Cortex of kidney (tissue), 1 donor: ENCODE measurements around the gene DMXL2.
A peak's percentile ranks its signal among the peaks of the same experiment; 100 is the strongest.
"Not testable (repeated sequence)": the region's sequence is repeated elsewhere in the genome, so short reads cannot be mapped to it uniquely, and the experiment has no call there.

Experiments used
- DNase-seq: peaks from one replicate; lab custom pipeline; 2025; lab: John Stamatoyannopoulos, UW

DMXL2 gene

DNA sequence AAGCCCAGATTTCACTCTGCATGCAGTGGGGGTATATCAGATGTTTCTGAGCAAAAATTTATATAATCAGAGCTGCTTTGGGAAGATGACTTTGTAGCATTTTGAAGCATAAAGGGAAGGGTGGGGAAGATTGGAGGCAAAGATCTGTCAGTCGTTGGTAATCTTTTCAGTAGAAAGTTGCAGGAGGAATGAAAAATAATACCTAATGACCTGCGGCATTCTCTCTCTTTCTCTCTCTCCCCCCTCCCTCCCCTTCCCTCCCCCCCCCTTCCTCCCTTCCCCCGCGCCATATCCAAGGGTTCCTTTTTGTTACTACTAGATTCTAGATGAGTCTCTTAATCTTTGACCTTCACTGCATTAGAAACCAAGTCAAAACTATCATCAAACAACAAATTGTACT lies 1.5 kb upstream of the DMXL2 start:
- no peak for DNase-seq

DNA sequence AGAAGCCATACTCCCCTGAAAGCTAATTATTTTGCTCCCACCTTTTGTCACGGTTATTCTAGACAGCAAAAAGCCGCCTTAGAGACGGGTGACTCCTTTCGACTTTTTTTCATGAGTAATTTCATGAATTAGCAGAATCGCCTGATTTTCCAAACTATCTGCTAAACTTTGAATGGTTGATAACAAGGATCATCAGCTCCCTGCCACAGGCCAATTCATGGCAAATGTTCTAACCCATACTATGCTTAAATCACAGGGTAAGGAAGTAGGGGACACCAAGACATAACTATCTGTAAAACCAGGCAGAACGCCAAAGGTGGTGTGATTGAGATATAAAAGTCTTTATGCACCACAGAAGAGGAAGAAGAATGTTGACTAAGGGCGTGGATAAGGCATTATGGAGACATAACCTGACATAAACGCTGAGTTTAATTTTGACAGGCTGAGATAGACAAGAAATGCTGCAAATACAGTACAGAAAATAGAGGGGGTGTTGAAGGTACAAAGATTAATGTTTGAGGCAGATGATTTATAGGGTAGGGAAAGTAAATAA lies 891 bp upstream of the DMXL2 start:
- DNase-seq = no peak

DNA sequence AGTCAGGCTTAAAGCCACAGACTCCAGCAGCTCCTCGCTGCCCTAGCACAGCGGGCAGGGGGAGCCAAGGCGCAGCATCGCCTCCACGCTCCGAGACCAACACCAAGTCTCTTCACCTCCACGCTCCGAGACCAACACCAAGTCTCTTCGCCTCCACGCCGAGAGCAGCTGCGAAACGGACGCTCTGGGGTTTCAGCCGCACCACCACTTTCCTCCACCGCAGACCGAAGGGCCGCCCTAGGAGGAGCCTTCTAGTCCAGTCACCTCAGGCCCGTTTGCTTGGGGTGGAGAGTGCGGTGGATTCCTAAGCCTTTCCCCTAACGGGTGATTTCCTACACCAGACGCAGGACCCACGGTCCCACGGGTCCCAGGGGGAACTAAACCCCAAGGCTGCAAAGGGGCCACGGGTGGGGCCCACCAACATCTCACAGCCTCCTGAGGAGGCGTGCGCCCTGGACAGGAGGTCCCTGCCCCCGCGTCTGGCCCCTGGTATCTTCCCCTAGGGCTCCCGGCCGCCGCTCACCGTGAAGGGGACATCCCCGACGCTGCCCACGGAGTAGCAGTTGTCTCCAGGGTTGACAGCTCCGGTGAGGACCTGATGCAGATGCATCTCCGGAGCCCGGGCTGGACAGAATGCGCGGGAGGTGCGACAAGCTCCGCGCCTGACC lies 501 bp downstream of the DMXL2 start:
- DNase-seq = peak; percentile 66

DNA sequence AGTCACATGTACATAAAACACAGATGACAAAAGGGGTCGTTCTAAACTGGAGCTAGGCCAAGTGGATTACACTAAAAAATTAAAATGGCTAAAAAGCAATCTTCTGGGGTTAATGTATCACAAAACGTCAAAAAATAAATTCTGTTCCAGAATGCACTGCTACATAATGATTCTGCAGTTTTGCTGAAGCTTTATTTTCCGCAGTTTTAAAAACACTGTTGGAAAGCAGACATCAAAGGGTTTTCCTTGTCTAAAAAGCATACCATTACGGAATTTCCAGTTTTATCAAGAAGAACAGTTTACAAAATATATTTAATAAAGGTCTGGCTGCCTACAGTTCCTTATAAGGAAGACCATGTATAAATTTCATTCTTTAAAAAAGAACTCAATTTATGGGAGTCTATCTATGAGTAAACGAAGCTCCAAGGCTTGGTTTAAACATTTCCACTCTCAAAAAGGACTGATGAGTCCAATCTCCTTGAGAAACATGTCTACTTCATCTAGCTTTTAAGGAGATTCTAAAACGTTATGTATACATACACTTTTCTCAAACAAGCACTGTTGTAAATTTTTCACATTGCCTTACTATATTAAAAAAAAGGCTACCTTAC lies 1.3 kb downstream of the DMXL2 start:
- DNase-seq = no peak

DNA sequence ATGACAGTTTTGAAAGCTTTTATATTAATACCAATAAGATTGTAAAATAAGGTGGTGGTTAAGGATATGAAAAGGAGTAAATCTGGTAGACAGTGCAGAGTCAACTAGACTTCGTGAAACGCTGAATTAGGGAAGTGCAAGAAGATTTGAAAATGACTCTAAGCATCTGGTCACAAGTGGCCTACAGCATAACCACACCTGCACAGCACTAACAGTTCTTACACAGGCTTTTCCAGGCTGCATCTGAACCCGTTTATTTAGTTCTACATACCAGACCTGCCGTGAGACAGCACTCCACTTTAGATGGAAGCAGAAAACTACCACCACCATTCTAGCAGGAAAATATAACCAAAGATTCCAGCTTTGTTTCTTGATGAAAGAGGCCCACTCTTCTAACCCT lies 1.9 kb downstream of the DMXL2 start:
- no peak for DNase-seq

DNA sequence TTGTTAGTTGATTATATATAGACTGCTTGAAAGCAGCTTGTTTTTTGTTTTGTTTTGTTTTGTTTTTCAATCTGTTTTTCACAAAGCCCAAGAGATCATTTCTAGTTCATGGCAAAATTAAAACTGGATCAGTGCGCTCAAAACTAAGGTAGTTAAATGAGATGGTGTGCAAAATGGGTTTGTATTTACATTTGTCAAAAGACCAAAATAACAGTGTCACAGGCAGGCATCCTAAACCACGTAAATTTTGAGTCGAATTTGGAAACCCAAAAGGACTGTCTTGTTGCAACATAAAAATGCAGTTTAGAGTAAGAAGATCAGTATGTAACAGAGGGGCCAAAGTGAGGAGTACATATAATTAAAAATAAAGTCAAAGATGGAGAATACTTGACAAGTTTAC lies 2.4 kb downstream of the DMXL2 start:
- no peak for DNase-seq

DNA sequence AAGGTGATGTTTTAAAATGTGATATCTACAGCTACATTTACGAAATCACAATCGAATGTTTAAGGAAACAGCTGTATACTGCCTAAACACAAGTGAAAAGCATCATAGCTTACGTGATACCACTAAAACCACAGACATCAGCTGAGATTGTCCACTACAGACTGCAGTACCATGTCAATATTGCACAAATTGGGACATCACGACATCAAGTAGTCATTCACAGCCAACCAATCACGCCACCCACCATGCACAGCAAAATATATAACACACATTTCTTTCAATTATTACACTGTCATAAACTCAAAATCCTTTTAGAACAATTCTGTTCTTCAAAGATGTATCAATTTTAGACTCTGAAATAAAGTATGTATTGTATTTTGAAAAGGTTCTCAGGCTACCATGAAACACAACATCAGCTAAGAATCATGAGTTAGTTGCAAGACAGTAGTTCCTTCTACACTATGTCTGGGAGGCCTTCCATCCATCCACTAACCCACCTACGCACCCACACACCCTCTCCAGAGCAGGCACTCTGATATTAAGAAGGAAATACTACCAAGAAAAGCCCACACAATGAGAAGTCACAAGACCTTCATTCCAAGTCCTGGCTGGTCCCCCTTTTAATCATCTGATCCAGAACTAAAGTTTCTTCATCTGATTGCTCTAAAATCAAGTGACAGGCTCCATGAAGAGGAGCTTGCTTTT lies 3.1 kb downstream of the DMXL2 start:
- no peak for DNase-seq

DNA sequence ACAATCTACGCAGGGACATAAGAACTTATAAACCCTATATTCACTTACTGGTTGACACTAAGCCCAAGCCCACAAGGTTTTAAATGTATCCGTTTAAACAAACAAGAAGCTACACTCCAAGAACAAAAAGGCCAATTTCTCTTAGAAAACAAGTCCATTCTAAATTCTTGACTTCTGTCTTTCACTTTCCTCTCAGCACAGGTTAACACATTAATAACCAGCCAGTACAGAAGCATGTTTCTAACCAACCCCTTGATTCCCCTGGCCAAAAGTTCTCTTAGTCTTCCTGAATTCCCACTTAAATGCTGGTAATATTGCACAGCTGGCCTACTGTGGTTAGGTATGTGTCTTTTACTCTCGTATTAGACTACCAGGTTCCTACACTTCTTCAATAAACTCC lies 4.7 kb downstream of the DMXL2 start:
- DNase-seq = no peak

DNA sequence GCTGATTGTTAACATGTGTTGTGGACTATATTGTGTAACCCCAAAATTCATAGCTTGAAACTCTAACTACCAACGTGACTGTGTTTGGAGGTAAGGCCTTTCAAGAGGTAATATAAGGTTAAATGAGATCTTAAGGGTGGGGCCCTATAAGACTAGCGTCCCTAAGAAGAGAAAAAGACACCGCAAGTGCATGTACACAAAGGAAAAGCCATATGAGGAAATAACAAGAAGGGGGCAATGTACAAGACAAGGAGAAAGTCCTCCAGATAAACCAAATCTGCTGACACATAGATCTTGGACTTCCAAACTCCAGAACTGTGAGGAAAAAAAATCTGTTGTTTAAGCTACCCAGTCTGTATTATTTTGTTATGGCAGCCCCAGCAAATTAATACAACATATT lies 8.6 kb downstream of the DMXL2 start:
- DNase-seq = no peak

DNA sequence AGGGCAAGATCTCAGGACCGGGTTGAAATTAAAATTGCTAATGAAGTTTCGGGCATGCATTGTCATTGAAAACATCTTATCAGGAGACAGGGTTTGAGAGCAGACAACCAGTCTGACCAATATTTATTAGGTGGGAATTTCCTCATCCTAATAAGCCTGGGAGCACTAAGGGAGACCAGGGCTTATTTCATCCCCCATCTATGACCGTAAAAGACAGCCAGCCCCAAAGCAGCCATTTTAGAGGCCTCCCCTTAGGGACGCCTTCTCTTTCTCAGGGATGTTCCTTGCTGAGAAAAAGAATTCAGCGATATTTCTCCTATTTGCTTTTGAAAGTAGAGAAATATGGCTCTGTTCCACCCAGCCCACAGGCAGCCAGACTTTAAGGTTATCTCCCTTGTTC lies 9.9 kb downstream of the DMXL2 start:
- DNase-seq = not testable (repeated sequence)

DNA sequence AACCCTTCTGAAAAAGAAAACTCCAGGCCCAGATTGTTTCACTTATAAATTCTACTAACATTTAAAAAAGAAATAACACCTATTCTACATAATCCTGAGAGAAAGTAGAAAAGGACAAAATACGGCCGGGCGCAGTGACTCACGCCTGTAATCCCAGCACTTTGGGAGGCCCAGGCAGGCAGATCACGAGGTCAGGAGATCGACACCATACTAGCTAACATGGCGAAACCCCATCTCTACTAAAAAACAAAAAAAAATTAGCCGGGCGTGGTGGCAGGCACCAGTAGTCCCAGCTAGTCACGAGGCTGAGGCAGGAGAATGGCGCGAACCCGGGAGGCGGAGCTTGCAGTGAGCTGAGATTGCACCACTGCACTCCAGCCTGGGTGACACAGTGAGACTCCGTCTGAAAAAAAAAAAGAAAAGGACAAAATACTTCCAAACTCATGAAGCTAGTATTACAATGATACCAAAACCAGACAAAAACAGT lies 19.1 kb downstream of the DMXL2 start:
- not testable (repeated sequence) for DNase-seq

DNA sequence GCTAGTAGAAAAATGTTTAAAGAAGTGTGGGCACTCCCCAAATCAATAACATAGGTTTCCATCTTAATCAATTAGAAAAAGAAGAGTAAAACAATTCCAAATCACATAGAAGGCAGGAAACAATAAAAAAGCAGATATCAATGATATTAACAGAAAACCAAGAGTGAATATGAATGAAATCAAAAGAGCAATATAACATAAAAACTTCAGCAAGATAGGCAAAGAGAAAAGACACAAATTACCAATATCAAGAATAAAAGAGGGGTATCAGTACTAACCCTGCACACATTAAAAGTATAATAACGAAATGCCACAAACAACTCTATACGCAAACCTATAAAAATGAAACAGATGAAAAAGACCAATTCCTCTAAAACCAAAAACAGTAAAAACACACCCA lies 19.6 kb downstream of the DMXL2 start:
- DNase-seq = no peak

DNA sequence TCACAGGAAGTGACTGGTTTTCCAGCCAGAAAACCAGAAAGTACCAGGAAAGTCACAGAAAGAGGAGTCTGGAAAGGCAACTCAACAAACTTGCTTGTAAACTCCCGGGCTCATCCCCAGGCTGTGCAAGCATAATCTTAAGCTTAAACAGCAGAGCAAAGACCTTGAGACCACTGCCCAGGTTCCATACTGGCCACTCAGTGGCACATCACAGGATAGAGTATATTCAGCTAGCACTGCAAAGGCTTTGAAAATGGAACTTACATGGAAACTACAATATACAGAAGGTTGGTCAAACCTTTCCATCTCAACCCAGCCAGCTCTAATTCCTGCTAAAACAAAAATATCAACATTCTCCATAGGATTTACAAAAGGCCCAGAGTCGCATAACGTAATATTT lies 20.1 kb downstream of the DMXL2 start:
- DNase-seq = no peak

DNA sequence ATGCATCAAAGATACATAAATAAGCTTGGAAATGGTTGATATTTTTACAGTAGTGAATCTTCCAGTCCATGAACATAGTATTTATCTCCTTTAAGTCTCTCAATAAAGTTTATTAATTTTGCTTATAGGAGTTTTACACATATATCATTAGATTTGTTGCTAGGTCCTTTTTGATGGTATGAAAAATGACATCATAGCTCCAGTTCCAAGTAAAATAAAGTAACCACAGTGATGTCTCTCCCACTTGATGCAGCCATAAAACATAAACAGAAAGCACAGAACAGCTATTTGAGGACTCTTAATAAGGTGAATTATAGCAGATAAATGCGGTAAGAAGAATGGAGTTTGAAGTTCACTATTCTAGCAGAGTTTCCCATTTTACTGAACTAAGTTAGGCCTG lies 20.8 kb downstream of the DMXL2 start:
- no peak for DNase-seq

DNA sequence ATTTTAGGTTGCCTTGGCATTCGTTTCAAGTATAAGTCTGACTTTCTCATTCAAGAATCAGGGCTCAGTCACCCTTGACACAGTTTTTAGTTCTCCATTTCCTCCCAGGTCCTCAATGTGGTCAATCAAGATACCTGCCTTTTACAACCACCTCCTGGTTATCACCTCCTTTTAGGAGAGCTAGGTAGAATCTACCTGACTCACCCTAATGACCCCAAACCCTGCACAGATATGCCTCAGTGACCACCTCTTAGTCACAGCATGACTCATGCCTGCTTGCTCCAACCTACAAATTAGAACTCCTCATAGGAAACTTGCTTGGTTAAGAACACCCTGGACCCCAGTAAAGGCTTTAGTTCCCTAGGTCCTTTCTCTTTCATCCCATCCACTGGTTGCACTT lies 22.5 kb downstream of the DMXL2 start:
- DNase-seq = no peak

DNA sequence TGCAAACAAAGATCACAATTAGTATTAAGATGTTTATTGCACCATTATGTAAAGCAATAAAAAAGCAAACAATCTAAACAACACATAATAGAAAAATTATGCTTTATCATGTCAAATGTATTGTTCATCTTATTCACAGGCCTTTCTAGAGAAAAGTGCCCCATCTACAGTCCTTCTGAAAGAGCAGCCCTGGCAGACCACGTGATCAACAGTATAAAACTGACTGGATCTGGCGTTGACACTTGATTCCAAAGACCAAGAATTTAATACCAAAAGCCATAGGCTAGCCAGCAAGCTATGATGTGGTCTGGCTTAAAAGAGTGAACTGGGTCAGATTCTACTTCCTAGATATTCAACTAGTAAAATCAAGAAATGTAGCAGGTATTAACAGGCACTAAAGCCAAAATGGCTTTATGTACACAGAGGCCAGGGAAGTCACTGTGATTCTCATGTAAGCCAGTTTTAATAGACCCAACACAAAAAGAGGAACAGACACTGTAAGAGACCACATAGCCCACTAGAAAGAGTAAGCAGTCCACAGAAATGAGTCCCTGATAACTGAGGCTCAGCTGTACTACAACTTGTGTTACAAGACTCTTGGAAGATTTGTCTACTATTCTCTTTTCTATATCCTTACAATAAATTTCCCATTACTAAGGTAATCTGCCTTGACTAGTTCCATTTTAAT lies 32.5 kb downstream of the DMXL2 start:
- no peak for DNase-seq

DNA sequence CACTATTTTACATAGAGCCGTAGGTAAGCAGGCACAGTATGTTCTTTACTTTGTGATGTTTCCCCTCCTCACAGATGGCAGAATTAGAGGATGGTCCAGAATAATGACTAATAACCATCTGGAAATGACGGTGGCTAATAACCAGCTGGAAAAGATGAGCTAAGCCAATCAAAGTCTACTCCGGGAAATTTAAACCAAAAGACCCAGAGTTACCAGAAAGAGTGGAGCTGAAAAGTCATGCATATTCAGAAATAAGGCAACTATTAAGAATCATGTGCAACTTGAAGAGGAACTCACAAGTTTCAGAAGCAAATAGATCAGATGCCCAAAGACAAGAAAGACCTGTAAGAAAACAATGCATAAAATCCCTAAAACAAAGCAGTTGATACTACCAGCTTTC lies 33.6 kb downstream of the DMXL2 start:
- no peak for DNase-seq

DNA sequence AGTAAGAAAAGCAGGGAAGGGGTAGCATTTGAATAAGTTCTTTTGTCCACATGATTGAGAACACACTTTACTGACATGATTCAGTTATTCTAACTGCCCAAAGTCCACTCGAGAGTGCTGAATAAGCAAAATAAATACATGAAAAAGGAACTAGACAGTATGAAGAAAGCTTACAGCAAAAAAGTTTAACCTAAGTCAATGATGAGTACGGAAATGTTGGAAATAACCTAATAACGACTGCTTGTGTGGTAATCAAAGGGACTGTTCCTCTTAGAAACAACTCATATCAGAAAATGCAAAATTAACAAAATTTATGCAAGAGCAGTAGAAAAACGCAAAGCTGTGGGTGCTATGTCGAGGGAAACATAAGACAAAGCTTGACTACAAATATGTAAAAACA lies 36.6 kb downstream of the DMXL2 start:
- no peak for DNase-seq

DNA sequence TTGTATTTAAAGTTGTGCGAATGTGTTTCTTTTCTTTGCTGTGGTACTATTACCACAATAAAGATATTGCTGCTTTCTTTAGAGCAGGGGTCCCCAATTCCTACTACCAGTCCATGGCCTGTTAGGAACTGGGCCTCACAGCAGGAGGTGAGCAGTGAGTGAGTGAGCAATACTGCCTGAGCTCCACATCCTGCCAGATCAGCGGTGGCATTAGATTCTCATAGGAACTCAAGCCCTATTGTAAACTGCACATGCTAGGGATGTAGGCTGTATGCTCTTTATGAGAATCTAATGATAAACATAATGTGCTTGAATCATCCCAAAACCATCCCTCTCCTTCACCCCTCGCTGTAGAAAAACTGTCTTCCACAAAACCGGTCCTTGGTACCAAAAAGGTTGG lies 41.6 kb downstream of the DMXL2 start:
- no peak for DNase-seq

DNA sequence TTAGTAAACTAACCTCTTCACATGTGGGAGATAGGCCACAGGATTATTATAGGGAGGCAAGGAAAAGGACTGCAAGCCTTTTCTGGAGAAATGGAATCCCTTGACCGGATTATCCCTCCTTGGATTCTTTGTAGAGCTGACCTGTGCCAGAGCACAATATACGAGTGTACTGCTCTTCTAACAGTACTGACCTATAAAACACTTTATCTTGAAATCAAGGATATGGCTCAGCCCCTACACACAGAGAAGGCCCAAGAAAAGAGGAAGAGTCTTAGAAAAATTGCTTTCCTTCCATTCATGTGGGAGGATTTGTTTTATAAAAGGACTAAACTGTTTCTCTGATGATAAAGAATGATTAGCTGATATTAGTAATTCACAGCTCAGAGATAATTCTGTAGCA lies 42.2 kb downstream of the DMXL2 start:
- no peak for DNase-seq

DNA sequence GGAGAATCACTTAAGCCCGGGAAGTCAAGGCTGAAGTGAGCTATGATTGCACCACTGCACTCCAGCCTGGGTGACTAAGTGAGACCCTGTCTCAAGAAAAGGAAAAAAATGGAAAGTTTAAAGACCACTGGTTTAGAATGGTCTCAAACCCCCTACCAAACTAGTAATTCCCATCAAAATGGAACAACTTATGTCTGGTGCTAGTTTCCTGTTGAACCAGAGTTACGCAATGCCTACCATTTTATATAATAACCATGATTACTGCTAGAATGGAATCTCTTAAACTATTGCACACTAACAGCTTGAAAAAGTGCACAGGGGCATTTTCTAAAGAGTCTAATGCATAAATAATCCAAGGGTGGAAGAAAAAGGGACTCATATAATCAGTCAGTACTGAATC lies 43.6 kb downstream of the DMXL2 start:
- no peak for DNase-seq

DNA sequence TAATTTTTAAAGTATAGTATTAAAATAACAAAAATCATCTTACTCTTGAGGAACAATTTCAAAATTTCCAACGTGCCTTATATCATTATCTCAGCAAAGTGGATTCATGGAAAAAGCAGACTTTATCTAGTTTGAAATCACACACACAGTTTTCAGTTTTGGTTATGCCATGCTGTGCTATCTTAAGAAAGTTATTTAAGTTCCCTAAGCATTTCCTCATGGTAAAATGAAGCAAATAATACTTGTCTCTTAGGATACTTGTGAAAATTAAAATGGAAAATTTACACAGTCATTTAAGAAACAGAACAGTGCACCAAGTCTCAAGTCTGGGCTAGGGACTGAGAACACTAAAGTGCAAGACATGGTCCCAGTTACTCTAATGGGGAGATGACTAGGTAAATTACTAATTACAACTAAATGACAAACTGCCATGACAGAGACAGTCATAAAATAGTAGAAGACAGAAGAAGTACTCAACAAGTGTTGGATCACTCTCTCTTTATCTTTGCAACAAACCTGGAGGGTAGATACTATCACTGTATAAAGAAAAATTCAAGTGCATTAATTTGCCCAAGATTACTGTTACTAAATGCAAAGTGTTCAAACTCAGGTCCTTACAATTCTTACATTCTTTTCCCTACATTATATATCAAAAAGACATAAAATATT lies 44.8 kb downstream of the DMXL2 start:
- no peak for DNase-seq
